NCI-H2196 (cell line): ENCODE measurements around the gene SLC5A12.

Experiments
- DNase-seq: peaks from one replicate; lab custom pipeline; 2025; ENCODE audit not compliant: unreplicated experiment; lab: John Stamatoyannopoulos, UW

SLC5A12 gene

GRCh38 chr11:26719998-26720397, 1.9 kb downstream of the SLC5A12 start:
- DNase-seq: no peak

- no peak for DNase-seq
Observed at GRCh38 chr11:26719289-26719973, 2.4 kb downstream of the SLC5A12 start.

- DNase-seq: no peak
Observed at GRCh38 chr11:26717771-26718170, 4.1 kb downstream of the SLC5A12 start.

- DNase-seq: no peak
Observed at GRCh38 chr11:26715133-26715532, 6.7 kb downstream of the SLC5A12 start.

GRCh38 chr11:26712497-26712896, 9.4 kb downstream of the SLC5A12 start:
- DNase-seq: no peak

GRCh38 chr11:26710489-26710888, 11.4 kb downstream of the SLC5A12 start:
- DNase-seq: no peak

GRCh38 chr11:26708736-26709456, 13.0 kb downstream of the SLC5A12 start:
- no peak for DNase-seq

GRCh38 chr11:26706181-26706580, 15.7 kb downstream of the SLC5A12 start:
- no peak for DNase-seq

GRCh38 chr11:26704249-26704648, 17.6 kb downstream of the SLC5A12 start:
- no peak for DNase-seq

GRCh38 chr11:26703411-26704191, 18.3 kb downstream of the SLC5A12 start:
- no peak for DNase-seq

- DNase-seq: no peak
Observed at GRCh38 chr11:26702406-26702805, 19.5 kb downstream of the SLC5A12 start.

- DNase-seq: no peak
Observed at GRCh38 chr11:26700574-26701235, 21.2 kb downstream of the SLC5A12 start.

- no peak for DNase-seq
Observed at GRCh38 chr11:26698224-26698623, 23.6 kb downstream of the SLC5A12 start.

GRCh38 chr11:26696330-26696729, 25.5 kb downstream of the SLC5A12 start:
- DNase-seq: no peak

GRCh38 chr11:26688701-26689100, 33.2 kb downstream of the SLC5A12 start:
- DNase-seq: no peak

- no peak for DNase-seq
Observed at GRCh38 chr11:26687351-26687750, 34.5 kb downstream of the SLC5A12 start.

- DNase-seq: no peak
Observed at GRCh38 chr11:26677566-26677965, 44.3 kb downstream of the SLC5A12 start.

GRCh38 chr11:26676641-26677040, 45.2 kb downstream of the SLC5A12 start:
- DNase-seq: no peak

- no peak for DNase-seq
Observed at GRCh38 chr11:26675233-26675928, 46.5 kb downstream of the SLC5A12 start.

- DNase-seq: no peak
Observed at GRCh38 chr11:26665946-26666345, 55.9 kb downstream of the SLC5A12 start.

- DNase-seq: no peak
Observed at GRCh38 chr11:26665036-26665435, 56.8 kb downstream of the SLC5A12 start.
